ENCODE measurements around the gene RSRP1.

The RSRP1 gene

DNA sequence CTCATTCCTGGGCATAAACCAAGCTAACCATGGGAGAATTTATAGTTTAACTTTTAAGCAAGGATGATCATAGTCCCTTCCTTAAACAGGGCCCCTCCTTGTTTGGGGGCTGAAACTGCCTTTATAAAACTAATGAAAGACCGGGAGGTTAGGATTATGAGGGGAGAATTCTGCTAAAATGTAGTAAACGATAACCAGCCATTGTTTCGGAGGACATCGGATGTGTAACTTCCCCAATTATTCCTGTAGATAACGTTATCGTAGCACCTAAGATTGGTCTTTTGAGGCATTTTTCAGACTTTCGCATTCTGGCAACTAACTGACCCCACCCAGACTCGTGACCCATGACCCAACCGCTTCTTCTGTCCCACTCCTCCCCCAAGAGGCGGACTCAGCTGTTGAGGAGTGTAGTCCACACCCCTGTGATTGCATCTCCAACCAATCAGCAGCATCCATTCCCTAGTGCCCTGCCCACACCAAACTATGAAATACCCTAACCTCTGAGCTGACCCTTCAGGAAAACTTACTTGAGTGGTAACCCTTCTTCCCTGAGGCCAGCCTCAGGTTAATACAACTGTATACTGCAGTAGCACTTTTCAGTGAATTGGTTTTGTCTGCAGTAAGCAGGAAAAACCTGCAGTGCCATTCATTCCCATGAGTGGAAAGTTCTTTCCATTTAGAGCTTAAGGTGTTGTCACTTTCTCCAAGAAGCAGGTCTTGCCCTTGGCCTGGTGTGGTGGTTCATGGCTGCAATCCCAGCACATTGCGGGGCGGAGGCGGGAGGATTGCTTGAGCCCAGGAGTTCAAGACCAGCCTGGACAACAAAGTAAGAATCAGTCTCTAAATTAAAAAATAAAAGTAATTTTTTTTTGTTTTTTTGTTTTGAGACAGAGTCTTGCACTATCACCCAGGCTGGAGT is 14.1 kb downstream of the RSRP1 start:
- H3K4me3 ChIP-seq (ENCODE audit: low read length): peak overlapping the region; percentile 92
- H3K27me3 ChIP-seq (ENCODE audit: control insufficient read depth, insufficient read depth, low read length): no peaks in the 10 kb centered on the region
- peaks cover 30% of the 10 kb centered on the region for H3K4me1 ChIP-seq (ENCODE audit: control insufficient read depth, insufficient read depth, low read length)
- peaks cover 11% of the 10 kb centered on the region for H3K36me3 ChIP-seq (ENCODE audit: insufficient read depth, low read length)
- no peaks in the 10 kb centered on the region for H3K9me3 ChIP-seq (replicated peaks; ENCODE audit: low read length)
- peak overlapping the region; percentile 92 for H3K9ac ChIP-seq (ENCODE audit: low read depth, low read length)
- H3K4me2 ChIP-seq (ENCODE audit: low read length): peak overlapping the region; percentile 90

DNA sequence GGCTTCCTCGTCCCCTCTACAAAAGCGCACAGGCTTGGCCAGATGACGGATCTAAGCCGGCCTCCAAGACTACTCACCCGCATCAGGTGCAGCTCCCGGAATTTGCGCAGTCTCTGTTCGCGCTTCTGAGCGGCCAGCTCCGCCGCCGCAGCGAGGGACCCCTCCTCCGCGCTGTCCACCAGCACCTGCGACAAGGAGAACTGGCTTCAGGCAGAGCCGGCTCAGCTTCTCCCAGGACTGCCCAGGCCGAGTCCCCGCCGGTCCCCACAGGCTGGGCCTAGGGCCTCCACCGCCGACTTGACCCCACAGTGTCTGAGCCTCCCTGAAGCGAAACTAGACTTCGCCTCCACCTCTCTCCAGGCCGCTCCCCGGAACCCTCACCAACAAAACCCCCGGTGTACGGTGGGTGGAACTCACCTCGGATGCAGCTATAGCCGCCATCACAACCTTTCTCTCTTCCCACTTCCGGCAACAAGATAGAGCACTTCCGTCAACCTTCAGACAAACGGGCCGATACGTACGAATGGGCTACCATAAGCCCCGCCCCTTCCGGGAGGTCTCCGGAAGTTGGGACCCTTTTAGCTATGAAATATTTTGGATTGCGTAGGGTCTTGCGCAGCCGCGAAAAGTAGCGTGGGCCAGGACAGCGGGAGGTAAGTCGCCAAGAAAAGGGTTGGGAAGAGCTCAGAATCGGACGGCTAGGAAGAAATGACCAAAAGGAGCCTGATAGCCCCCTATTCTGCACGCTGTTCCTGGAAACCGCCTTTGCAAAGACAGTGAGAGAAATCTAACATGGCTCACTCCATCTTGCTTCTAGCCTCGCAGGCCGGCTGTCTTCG is 15.0 kb downstream of the RSRP1 start, which contains the start of gene SYF2:
Gene SYF2, minus strand, starts transcription at position 476 of the 839 bp plus-strand sequence. Its CDS starts 35 bp downstream, at position 441.
- peaks cover 15% of the 10 kb centered on the region for H3K36me3 ChIP-seq (ENCODE audit: insufficient read depth, low read length)

DNA sequence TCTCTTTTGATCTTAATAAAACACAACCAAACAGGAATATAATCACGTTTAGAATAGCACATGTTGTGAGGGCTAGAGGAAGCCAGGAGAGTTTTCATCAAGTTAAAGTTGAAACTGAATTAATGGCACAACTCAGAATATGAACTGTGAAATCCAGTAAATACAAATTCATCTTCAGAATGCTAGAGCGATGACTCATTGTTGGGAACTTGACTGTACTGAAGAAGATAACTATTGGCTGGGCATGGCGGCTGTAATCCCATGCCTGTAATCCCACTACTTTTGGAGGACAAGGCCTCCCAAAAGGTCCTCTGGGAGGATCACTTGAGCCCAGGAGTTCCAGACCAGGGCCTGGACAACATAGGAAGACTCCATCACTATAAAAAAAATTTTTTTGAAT is 23.8 kb downstream of the RSRP1 start:
- Histone ChIP-seq H3K9me3 (replicated peaks; ENCODE audit: low read length) (no peaks in the 10 kb centered on the region), H3K4me1 (ENCODE audit: control insufficient read depth, insufficient read depth, low read length) (peaks cover 7% of the 10 kb centered on the region), H3K9ac (ENCODE audit: low read depth, low read length) (no peak overlapping the region), H3K4me2 (ENCODE audit: low read length) (peak overlapping the region; percentile 29), H3K27me3 (ENCODE audit: control insufficient read depth, insufficient read depth, low read length) (no peaks in the 10 kb centered on the region), H3K4me3 (ENCODE audit: low read length) (no peak overlapping the region), H3K36me3 (ENCODE audit: insufficient read depth, low read length) (peaks cover 50% of the 10 kb centered on the region)

More for the DNA sequence above, 15.0 kb downstream of the RSRP1 start, which contains the start of gene SYF2:
- H3K9me3 ChIP-seq (replicated peaks; ENCODE audit: low read length): no peaks in the 10 kb centered on the region
- peak within 1 kb of the TSS; percentile 92 for H3K4me3 ChIP-seq (ENCODE audit: low read length)
- H3K9ac ChIP-seq (ENCODE audit: low read depth, low read length): peak within 1 kb of the TSS; percentile 92
- H3K27me3 ChIP-seq (ENCODE audit: control insufficient read depth, insufficient read depth, low read length): no peaks in the 10 kb centered on the region
- peaks cover 30% of the 10 kb centered on the region for H3K4me1 ChIP-seq (ENCODE audit: control insufficient read depth, insufficient read depth, low read length)
- H3K4me2 ChIP-seq (ENCODE audit: low read length): peak within 1 kb of the TSS; percentile 90

DNA sequence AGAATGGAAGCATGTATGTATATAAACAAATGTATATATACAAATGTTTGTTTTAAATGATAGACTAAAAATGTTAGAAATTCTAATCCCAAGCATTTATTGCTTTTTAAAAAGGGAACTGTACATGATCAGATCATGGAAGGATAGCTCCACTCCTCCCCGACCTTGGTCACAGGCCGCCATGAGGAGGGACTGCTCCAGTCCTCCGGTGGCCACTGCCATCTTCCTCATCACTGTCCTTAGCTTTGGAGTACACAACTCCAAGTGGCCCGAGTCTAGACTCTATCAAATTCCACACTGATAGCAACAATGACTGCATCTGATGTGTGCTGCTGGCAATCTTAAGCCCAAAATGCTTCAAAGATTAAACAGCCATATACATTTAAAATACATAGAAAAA is 24.6 kb downstream of the RSRP1 start:
- no peak overlapping the region for H3K4me3 ChIP-seq (ENCODE audit: low read length)
- no peak overlapping the region for H3K9ac ChIP-seq (ENCODE audit: low read depth, low read length)
- no peaks in the 10 kb centered on the region for H3K27me3 ChIP-seq (ENCODE audit: control insufficient read depth, insufficient read depth, low read length)
- H3K36me3 ChIP-seq (ENCODE audit: insufficient read depth, low read length): peaks cover 50% of the 10 kb centered on the region
- H3K4me1 ChIP-seq (ENCODE audit: control insufficient read depth, insufficient read depth, low read length): peaks cover 1% of the 10 kb centered on the region
- H3K9me3 ChIP-seq (replicated peaks; ENCODE audit: low read length): no peaks in the 10 kb centered on the region
- no peak overlapping the region for H3K4me2 ChIP-seq (ENCODE audit: low read length)

DNA sequence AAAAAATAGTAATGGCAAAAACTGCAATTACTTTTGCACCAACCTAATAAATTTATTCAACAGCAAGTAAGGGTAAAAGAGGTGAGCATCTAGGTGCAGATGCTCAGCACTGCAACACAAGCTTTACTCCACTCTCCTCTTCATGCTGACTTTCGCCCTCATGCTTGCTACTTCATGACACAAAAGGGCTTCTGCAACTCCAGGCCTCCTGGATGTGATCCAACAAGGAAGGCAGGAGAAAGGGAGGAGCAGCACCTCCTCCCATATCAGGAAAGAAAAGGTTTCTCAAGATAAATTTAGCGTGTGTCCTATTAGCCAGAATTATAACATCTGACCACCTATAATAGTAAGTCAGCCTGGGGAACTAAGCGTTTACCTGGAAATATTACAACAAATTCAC is 26.6 kb downstream of the RSRP1 start:
- peaks cover 34% of the 10 kb centered on the region for H3K36me3 ChIP-seq (ENCODE audit: insufficient read depth, low read length)
- H3K27me3 ChIP-seq (ENCODE audit: control insufficient read depth, insufficient read depth, low read length): no peaks in the 10 kb centered on the region
- H3K4me2 ChIP-seq (ENCODE audit: low read length): no peak overlapping the region
- no peak overlapping the region for H3K9ac ChIP-seq (ENCODE audit: low read depth, low read length)
- H3K4me1 ChIP-seq (ENCODE audit: control insufficient read depth, insufficient read depth, low read length): no peaks in the 10 kb centered on the region
- H3K4me3 ChIP-seq (ENCODE audit: low read length): no peak overlapping the region
- no peaks in the 10 kb centered on the region for H3K9me3 ChIP-seq (replicated peaks; ENCODE audit: low read length)

DNA sequence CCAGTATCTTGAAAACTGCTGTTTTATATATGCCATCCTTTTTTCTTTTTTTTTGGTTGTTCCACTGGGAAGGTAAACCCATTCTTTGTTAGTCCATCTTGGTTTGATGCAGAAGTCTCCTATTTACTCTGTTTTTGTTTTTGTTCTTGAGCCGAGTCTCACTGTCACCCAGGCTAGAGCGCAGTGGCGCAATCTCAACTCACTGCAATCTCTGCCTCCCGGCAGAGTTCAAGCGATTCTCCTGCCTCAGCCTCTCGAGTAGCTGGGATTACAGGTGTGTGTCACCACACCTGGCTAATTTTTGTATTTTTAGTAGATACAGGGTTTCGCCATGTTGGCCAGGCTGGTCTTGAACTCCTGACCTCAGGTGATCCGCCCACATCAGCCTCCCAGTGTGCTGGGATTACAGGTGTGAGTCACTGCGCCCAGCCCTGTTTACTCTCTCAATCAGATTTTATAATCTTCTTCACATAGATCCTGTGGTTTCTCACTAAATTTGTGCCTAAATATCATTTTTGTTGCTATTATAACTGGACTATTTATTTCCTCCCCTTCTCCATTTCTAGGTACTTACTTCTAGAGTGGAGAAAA is 27.5 kb downstream of the RSRP1 start:
- no peak overlapping the region for H3K4me3 ChIP-seq (ENCODE audit: low read length)
- peaks cover 30% of the 10 kb centered on the region for H3K36me3 ChIP-seq (ENCODE audit: insufficient read depth, low read length)
- H3K4me2 ChIP-seq (ENCODE audit: low read length): no peak overlapping the region
- H3K9ac ChIP-seq (ENCODE audit: low read depth, low read length): no peak overlapping the region
- H3K27me3 ChIP-seq (ENCODE audit: control insufficient read depth, insufficient read depth, low read length): no peaks in the 10 kb centered on the region
- no peaks in the 10 kb centered on the region for H3K9me3 ChIP-seq (replicated peaks; ENCODE audit: low read length)
- H3K4me1 ChIP-seq (ENCODE audit: control insufficient read depth, insufficient read depth, low read length): no peaks in the 10 kb centered on the region

DNA sequence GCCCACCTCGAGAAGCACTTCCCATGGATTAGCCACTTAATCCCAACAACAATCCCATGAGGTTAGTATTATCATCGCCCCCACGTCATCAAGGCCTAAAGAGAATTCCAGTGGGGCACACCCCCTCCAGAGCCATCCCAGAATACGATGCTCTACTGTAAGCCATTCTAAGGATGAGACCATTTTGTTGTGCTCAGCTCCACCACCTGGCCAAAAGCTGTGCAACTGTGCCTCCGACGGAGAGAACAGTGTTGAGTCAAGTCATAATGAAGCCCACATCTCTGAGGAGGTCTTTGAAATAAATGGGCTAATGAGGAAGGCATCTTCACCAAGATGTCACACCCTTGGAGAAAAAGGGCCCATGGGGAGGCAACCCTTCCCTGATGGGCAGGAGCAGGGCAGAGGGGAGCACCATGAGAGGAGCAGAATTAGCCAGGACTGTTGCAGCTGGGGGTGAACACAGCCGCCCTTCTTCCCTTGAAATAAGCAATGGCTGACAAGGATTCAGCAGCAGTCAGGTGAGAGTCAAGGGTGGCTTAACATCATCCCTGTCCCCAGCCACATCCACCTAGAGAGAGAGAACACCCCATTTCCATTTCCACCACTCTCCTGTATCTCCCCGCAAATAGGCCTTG is 29.5 kb downstream of the RSRP1 start:
- Histone ChIP-seq H3K9ac (ENCODE audit: low read depth, low read length) (no peak overlapping the region), H3K4me1 (ENCODE audit: control insufficient read depth, insufficient read depth, low read length) (no peaks in the 10 kb centered on the region), H3K36me3 (ENCODE audit: insufficient read depth, low read length) (peaks cover 13% of the 10 kb centered on the region), H3K4me2 (ENCODE audit: low read length) (no peak overlapping the region), H3K9me3 (replicated peaks; ENCODE audit: low read length) (no peaks in the 10 kb centered on the region), H3K27me3 (ENCODE audit: control insufficient read depth, insufficient read depth, low read length) (no peaks in the 10 kb centered on the region), H3K4me3 (ENCODE audit: low read length) (no peak overlapping the region)

DNA sequence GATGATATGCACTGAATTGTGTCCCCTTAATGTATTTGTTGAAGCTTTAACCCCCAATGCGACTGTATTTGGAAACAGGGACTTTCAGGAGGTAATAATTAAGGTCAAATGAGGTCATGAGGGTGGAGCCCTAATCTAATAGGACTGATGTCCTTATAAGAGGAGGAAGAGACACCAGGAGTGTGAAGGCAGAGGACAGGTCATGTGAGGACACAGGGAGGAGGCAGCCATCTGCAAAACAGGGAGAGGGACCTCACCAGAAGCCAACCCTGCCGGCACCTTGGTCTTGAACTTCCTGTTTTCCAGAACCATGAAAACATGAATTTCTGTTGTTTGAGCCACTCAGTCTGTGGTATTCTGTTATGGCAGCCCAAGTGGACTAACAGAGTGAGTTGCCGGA is 30.2 kb downstream of the RSRP1 start:
- Histone ChIP-seq H3K27me3 (ENCODE audit: control insufficient read depth, insufficient read depth, low read length) (no peaks in the 10 kb centered on the region), H3K4me2 (ENCODE audit: low read length) (no peak overlapping the region), H3K4me3 (ENCODE audit: low read length) (no peak overlapping the region), H3K36me3 (ENCODE audit: insufficient read depth, low read length) (peaks cover 8% of the 10 kb centered on the region), H3K9me3 (replicated peaks; ENCODE audit: low read length) (no peaks in the 10 kb centered on the region), H3K9ac (ENCODE audit: low read depth, low read length) (no peak overlapping the region), H3K4me1 (ENCODE audit: control insufficient read depth, insufficient read depth, low read length) (no peaks in the 10 kb centered on the region)

DNA sequence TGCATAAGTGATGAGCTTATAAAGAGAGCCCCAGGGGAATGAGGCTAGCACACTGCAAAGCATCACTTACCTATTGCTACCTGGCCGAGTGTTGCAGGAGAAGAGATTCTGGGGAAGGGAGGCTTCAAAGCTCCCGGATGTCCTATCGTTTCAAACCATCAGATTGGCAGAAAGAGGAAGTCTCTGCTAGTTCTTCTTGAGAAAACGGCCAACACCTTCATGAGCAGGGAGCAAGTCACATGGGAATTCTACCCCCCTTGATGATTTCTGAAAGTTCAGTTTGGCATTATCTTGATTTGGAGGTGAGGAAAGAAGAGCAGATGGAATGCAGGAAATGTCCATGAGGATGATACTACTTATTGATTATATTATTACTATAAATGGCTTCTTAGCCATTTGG is 31.1 kb downstream of the RSRP1 start:
- no peak overlapping the region for H3K9ac ChIP-seq (ENCODE audit: low read depth, low read length)
- H3K4me2 ChIP-seq (ENCODE audit: low read length): no peak overlapping the region
- no peaks in the 10 kb centered on the region for H3K9me3 ChIP-seq (replicated peaks; ENCODE audit: low read length)
- H3K36me3 ChIP-seq (ENCODE audit: insufficient read depth, low read length): peaks cover 4% of the 10 kb centered on the region
- H3K4me1 ChIP-seq (ENCODE audit: control insufficient read depth, insufficient read depth, low read length): no peaks in the 10 kb centered on the region
- no peak overlapping the region for H3K4me3 ChIP-seq (ENCODE audit: low read length)
- no peaks in the 10 kb centered on the region for H3K27me3 ChIP-seq (ENCODE audit: control insufficient read depth, insufficient read depth, low read length)

DNA sequence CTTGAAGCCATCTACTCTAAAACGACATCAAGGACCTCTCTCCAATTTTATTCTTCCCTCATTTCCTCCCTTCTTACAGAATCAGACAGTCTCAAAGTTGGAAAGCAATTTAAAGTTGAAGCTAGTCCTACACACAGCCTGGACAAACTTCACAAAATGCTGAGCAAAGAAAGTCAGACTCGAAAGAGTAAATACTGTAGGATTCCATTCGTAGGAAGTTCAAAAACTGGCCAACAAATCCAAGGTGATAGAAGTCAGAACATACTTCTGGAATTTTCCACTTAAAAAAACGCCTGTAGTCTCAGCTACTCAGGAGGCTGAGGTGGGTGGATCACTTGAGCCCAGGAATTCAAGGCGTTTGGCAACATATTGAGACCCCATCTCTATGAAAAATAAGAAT is 34.5 kb downstream of the RSRP1 start:
- no peaks in the 10 kb centered on the region for H3K36me3 ChIP-seq (ENCODE audit: insufficient read depth, low read length)
- H3K27me3 ChIP-seq (ENCODE audit: control insufficient read depth, insufficient read depth, low read length): peaks cover 19% of the 10 kb centered on the region
- no peak overlapping the region for H3K4me3 ChIP-seq (ENCODE audit: low read length)
- H3K9me3 ChIP-seq (replicated peaks; ENCODE audit: low read length): no peaks in the 10 kb centered on the region
- H3K9ac ChIP-seq (ENCODE audit: low read depth, low read length): no peak overlapping the region
- H3K4me1 ChIP-seq (ENCODE audit: control insufficient read depth, insufficient read depth, low read length): no peaks in the 10 kb centered on the region
- no peak overlapping the region for H3K4me2 ChIP-seq (ENCODE audit: low read length)

DNA sequence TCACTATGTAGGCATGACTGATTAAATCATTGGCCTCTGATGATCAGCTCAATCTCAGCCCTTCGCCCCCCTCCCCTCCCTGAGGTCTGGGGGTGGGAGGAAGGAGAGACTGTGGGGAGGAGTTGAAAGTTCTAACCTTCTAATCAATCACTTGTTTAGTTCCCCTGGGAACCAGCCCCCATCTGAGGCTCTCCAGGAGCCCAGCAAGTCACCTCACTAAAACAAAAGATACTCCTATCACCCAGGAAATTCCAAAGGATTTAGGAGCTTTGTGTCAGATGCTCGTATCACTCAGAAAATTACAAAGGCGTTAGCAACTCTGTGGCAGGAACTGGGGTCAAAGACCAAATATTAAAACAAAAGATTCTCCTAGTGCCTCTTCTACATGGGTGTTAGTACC is 36.5 kb downstream of the RSRP1 start:
- no peak overlapping the region for H3K4me2 ChIP-seq (ENCODE audit: low read length)
- H3K36me3 ChIP-seq (ENCODE audit: insufficient read depth, low read length): no peaks in the 10 kb centered on the region
- H3K4me1 ChIP-seq (ENCODE audit: control insufficient read depth, insufficient read depth, low read length): no peaks in the 10 kb centered on the region
- H3K27me3 ChIP-seq (ENCODE audit: control insufficient read depth, insufficient read depth, low read length): peaks cover 28% of the 10 kb centered on the region
- H3K9me3 ChIP-seq (replicated peaks; ENCODE audit: low read length): no peaks in the 10 kb centered on the region
- no peak overlapping the region for H3K9ac ChIP-seq (ENCODE audit: low read depth, low read length)
- H3K4me3 ChIP-seq (ENCODE audit: low read length): no peak overlapping the region

Measured in skeletal muscle satellite cell (primary cell).